ENCODE measurements around the gene MACROD2.

MACROD2 gene

DNA sequence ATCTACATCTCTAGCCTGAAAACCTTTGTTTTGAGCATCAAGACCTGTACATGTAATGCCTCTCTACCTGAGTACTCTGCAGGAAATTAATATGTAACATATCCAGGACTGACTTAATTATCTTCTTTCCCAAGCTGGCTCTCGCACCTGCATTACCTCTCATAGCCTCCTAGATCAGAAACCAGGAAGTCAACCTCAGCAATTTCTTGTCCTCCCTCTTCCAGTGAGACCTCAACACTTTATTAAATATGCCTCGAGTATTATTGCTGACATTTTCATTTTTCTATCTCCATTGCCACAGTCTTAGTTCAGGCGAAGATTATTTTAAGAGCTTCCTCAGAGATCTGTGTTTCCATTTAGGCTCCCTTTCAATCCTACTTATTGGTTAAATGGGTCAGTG is 69.0 kb downstream of the MACROD2 start:
- no peak for FAIRE-seq

DNA sequence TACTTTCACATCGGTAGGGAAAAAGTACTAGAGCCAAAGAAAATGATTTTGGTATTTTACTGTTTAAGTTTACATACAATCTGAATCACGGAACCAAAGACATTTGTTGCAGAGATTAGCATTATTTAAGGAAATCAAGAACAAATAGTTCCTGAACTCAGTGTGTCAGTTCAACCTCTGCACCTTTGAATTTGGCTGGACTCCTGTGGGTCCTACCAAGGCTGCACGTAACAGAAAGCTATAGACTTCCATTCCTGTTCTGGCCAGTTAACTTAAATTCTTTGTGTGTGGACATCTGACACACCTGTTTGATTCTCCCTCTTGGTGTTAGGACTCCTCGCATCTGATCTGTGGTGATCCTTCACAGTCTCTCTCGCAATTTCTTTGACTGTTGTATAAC is 69.6 kb downstream of the MACROD2 start:
- no peak for FAIRE-seq

DNA sequence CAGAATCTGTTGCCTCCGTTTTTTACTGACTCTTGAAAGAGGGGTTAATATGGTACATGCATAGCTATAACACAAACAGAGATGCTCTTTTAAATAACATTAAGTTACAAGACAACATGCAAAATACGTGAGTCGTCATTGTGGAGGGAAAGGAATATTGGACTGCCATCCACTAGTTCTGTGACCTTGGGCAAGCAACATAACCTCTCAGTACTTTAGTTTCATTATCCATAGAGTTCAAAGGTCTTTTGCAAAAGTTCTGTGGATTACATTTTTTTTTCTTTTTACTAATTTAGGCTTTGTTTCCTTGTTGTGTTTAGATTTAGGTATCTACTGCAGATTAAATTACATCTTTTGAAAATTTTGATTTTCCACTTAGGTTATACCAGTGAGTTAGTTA is 70.5 kb downstream of the MACROD2 start:
- no peak for FAIRE-seq

DNA sequence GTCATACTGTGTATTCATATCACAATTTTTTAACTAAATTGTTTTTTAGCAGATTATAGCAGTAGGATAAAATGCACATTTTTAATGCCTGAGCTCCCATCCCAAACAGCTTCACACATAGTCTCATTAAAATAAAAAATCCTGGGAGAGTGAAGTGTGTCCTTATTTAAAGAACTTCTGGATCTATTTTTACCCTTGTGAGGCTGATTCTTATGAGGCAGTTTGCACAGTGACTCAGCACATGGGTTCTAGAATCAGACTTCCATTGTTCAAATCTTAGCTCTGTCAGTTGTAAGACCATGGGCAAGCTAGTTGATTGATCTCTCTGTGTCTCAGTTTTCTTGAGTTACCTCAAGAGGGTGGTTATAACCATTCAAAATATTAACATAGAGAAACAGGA is 72.3 kb downstream of the MACROD2 start:
- FAIRE-seq = no peak

DNA sequence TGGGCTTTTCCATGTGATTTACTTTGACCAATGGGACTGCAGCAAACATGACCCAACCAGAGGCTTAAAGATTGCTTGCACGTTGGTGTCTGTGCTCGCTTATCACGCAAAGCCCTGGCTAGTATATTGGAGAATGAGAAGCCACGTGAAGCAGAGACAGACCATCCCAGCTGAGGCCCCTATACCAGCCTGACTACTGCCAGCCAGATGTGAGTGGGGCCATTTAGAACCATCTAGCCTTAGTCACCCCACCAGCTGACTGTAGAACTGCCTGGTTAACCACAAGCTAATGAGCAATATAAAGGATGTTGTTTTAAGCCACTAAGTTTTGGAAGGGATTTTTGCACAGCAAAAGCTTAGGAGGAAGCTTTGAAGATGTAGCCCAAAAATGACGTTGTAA is 74.5 kb downstream of the MACROD2 start:
- no peak for FAIRE-seq

DNA sequence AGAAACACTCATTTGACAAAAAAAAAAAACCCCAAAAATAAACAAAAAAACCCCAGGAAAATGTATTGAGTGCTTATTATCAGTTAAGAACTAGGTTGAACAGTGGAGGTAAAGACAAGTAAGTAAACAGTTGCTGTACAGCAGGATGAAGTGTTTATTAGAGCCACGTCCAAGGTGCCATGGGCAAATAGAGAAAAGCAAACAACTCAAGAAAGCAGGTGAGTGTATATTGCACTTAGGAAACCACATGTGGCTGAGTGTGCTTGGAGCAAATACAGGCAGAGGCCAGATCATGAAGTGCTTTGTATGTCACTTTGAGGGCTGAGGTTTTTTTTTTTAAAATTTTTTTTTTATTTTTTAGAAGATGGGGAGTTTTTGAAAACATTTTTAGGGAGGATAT is 98.3 kb downstream of the MACROD2 start:
- FAIRE-seq = no peak

DNA sequence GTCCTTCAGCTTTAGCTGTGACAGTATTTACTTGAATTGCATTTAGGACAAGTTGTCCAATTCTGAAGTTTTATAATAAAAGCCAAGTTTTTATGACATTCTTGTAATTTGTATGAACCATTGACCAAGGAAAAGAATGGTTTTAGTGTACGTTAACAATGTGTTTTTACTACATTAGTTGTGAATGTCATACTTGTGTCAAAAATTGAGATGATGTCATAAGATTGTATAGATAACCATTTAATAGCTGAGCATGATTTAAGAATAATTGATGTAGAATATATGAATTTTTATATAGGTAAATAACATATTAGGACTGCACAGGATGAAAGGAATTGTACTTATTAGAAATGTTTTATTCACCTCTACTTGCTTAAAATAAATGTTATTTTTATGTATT is 102.9 kb downstream of the MACROD2 start:
- no peak for FAIRE-seq

DNA sequence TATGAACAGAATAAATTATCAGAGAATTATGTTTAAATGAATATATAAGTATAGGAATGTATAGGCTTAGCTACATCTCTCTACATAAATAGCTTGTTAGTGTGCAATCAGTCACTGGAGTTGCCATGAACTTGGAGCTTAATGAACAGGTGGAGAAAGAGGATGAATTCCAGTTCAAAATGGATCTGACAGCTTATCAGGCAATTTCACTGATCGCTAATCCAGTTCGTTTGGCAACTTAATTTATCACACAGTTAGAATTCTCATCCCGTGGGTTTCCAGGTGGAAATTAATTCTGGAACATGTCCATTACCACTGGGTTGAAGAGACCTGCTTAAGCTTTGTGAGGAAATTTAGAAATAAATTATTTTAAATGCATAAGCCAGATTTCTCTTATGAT is 118.1 kb downstream of the MACROD2 start:
- no peak for FAIRE-seq

DNA sequence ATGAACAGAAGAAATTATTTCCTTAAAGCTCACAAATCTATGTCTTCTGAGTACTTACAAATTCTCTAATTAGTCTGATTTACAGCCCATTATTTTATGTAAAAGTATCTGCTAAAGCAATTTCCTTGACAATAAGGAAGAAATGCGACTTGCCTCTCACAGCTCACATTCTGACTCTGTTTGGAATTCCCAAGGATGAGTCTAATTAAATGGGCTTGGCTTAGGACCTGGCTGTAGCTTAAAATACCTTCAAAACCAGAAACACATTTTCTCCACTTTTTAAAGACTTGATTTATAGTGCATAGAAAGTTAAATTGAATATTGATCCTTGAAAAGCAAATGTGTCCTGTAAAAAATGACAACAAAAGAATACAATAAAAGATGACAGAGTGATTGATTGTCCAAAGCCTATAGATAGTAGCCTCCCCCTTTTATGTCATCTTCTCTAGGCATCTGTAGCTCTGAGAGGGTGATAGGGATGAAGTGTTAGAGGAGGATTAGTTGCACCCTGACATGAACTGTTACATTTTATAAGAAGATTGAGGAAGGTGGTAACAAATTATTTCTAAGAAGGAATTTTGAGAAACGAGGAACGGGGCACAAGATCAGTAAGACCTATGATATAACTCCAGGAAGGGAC is 118.9 kb downstream of the MACROD2 start:
- no peak for FAIRE-seq

DNA sequence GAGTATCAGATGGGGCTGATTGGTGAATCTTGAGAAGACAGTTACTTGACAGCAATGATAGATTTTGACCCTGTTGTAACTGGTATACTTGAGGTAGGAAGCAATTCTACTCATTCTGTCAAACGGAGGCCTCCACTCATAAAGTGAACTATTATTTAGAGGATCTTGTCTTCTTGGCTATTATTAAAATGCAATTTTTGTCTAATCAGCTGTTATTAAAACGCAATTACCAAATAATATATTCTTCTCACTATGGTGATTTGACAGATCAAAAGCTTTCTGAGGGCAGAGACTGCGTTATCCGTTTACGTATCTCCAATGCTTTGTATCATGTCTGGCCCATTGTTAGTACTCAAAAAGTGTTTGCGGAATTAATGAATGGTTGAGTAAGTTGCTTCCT is 120.7 kb downstream of the MACROD2 start:
- FAIRE-seq = no peak

DNA sequence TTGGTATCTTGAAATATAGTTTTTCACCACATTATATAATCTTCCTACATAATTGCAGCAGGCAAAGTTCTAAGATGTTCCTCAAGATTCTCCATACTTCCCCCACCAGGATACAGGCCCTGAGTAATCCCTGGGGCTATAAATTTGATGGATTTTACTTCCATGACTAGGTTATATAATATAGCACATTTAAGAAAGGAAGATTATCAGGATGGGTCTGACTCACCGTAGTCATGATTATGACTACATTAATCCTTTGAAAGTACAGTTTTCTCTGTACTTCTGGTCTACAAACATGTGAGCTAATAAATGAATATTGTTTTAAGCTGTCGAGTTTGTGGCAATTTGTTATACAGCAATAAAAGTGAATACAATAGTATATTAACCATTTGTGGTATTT is 122.5 kb downstream of the MACROD2 start:
- FAIRE-seq = no peak

DNA sequence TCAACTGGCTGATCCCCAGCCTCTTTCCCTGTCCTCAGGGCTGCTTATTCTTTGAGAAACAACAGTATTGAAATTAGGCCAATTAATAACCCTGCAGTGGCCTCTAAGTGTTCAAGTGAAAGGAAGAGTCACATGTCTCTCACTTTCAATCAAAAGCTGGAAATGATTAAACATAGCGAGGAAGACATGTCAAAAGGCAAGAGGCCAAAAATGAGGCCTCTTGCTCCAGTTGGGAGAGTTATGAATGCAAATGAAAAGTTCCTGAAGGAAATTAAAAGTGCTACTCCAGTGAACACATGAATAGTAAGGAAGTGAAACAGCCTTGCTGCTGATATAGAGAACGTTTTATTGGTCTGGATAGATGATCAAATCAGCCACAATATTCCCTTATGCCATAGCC is 131.5 kb downstream of the MACROD2 start:
- no peak for FAIRE-seq

DNA sequence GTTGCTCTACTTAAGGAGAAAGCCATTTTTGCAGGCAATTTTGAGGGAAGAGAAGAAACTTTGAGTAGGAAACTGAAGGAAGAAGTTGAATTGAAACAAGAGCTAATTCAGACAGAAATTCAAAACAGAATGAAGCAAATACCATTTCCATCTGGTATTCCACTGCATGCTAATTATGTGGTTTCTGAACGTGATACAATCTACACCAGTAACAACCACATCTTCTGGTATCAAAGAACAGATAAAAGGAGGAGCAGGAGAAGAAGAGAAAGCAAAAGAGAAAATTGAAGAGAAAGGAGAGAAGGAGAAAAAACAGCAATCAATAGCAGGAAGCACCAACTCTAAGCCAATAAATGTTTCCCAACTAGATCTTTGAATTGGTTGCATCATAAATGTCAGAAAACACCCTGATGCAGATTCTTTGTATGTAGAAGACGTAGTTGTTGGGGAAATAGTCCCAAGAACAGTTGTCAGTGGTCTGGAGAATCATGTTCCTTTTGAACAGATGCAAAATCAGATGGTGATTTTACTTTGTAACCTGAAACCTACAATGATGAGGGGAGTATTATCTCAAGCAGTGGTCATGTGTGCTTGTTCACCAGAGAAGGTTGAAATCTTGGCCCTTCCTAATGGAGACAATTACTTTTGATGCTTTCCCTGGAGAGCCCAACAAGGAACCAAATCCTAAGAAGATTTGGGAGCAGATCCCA is 132.4 kb downstream of the MACROD2 start:
- FAIRE-seq = no peak

DNA sequence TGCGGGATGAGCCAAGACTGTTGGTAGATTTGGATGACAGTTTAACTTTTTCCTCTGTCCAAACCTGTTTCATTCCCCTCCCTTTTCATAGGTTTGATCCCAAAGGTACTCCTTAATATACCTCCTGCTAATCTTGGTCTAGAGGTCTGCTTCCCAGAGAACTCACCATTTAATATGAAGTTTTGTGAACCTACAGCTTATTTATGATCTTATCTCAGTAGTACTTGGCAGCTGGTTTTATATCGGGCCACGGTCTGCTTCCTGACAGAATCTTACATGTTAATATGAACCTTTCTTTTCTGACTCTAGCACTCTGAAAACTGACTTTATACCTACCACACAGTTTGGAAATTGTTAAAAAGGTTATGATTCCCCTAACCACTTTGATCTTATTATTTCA is 138.7 kb downstream of the MACROD2 start:
- FAIRE-seq = no peak

DNA sequence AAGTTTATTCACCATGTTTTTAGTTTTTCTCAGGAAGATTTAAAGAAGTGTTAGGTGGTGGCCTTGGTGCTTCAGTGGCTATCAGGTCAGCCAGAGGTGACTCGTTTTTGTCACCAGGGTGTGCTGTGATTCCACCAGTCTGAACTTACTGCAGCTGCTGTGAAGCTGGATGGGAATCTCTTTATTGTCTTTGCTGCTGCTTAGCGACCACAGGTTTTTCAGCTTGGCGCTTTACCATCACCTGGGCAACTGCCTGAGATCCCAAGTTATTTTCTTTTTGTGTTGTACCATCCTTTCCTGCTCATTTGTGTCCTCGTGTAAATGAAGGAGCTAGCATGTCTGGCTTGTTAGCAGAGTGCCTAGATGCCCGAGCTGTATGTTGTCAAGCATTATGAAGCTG is 146.9 kb downstream of the MACROD2 start:
- no peak for FAIRE-seq

DNA sequence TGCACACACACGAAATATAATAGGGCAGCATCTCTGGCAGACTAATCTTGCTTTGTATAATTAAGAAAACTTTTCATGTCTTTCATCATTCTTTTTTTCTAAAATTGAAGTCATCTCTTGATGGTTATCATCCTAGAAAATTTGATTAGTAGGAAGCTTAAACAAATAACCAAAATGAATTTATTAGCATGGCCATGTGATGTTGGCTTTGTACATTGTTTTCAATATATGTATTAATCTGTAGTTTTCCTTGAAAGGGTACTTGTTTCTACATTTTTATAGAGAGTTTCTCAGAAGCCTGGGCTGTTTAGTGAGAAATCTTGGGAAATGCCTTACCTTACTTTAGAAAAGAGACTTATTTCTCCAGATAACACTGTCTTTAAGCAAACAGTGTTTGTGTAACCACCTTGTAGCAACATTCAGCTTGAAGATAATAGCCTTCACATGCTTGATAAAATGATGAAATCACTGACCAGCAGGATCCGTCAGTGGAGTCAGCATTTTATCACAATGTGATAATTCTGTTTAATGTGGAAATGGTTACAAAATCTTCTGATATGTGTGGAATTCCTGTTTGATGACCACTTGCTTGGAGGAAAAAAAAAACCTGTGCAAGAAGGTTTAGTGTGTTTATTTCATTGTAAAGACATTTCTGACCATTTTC is 147.8 kb downstream of the MACROD2 start:
- no peak for FAIRE-seq

DNA sequence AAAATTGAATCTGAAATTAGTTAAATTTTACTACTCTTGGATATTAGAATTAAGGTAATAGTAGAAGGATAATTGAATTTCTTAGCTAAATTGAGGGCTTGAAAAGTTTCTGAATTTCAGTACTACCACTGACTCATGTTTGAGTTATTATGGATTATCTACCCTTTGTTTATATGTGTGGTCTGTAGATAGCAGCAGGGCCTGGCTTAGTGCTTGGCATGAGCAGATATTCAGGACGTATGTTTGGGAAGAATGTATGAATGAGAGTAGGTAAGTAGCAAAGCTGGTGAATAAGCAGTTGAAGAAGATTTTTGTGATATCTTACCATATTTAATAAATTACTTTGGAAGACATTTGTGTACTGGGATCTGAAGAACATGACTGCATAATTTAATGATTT is 152.7 kb downstream of the MACROD2 start:
- FAIRE-seq = no peak

DNA sequence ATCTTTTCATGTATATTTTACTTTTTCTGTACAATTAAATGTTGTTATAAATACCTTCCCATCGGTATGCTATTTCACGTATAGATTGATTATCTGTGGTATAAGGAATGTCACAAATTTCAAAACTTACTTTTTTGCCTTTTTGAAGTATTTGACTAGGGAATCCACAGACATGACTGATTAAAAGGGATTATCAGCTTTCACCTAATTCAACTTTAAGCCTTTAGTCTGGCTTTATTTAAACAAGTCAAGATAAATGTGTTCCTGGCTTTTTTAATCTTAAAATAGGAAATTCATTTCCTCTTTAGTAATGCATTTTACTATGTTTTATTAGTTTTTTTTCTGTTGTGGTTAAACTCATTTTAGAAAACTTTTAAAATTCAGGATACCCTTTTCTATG is 160.0 kb downstream of the MACROD2 start:
- FAIRE-seq = no peak

DNA sequence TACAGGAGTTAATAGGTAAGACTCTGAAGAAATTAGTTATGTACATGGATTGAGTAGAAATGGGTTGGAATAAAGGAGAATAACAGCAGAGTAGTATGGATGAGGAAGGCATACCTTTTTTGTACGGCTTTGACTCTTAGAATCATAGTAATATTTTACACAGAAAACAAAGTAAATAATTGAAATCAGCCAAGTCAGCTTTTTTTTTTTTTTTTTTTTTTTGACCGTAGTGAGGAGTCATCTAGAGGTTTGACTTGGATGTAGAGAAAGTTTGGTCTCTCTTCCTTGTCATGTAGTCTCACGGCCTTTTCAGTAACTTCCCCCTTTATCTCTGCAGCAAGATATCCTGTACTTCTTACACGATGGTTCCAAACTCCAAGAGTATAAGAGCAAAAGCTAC is 183.2 kb downstream of the MACROD2 start:
- no peak for FAIRE-seq

DNA sequence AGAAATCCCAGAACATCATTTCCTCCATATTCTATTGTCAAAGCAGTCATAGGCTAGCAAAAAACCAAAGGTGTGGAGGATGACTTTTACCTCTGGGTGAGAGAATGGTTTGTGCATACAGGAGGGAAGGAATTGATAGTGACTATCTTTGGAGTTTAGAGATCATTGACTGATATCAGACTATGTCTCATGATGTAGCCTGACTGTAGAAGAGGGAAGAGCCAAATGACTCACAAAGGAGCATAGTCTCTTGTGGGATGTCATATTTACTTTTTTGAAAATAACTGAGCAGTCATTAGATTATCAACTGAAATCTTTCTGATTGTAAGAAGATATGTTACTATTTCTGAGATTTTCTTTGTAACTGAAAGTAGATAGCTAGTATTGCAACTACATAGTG is 183.6 kb downstream of the MACROD2 start:
- FAIRE-seq = no peak

DNA sequence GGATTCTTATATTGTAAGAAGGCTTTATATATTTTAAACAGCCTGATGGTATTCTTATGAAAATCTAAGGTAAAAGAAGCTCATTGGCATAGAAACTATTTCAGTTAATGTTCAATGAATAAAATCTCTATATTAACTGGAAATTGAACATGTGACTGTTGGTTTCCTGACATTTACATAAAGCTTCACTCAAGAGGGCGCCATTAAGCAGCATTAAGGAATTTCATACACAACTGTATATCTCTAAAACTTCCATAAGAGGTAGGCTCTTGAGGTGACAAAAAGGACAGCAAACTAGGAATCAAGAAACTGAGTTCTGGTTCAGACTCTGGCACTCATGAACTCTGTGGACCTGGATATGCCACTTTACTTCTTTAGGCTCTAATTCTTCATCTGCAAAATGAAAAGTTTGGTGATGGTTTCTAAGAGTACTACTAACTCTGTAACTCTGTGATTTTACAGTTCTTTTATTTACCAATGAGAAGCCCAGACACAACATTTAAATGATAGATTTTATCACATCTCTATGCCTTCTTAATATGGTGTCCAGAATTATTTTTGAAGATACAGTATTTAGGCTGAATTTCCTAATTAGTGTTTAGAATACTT is 194.6 kb downstream of the MACROD2 start:
- FAIRE-seq = no peak

DNA sequence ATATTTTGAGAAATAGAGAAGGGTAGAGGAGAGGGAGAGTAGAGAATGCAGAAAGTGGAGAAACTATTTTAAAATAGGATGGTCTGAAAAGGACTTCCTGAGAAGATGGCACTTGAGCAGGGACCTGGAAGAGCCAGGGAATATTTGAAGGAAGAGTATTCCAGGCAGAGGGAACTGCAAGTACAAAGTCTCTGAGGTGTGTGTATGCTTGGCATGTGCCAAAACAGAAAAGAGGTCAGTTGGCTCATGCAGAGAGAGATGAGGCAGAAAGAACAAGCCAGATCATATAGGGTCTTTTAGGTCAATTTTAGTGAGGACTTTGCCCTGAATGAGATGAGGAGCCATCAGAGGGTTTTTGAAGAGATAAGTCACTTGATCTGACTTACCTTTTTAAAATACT is 196.2 kb downstream of the MACROD2 start:
- FAIRE-seq = no peak

DNA sequence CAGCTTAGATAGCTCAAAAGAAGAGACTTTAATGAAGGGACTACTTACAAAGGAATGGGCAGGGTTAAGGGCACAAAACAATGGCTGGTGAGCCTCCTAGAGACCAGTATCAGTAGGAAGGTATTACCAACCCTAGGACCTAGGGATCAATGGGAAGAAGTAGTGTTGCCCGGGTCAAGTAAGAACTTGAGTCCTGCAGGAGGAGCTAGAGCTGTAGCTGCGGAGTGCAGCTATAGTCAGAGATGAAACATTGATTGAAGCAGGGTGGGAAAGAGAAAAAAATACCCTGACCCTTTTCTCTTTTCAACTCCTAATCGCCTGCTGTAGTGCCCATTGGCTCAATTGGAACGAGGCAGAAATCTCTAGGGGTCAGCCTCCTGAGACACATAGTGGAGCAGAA is 198.1 kb downstream of the MACROD2 start:
- no peak for FAIRE-seq

DNA sequence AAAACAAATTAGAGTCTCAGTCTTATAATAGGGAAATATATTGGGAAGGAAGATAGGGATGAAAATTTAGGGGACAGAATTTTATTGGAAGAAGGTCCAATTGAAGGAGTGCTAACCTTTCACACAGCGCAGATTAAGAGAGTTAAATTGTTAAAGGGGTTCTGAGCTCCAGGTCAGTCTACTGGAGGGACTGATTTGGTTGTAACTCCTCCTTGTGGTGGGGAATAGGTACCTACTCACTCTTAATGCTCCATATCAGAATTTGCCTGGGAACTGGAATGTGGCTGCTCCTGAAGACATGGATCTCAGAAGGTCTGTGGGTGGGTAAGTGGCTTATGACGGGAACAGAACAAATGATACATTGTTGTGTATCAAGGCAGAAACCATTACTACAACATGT is 198.6 kb downstream of the MACROD2 start:
- no peak for FAIRE-seq

Measured in TTC549 (cell line).